Neuronal stem cell (in vitro differentiated cells): ENCODE measurements around the gene RC3H1. TPM values are rescaled to one million over a fixed set of nuclear protein-coding genes. Genes with fewer than 3 reads are reported as not detected.

Experiments used
- DNase-seq: peaks from one replicate; pipeline ENCODE4 v3.0.0-alpha.2; 2013; ENCODE audit warnings: low spot score
- H2AFZ ChIP-seq: one replicate; pipeline ENCODE4 v1.6.1; 2013; ENCODE audit warnings: mild to moderate bottlenecking, low read length, inconsistent platforms
- H2AK5ac ChIP-seq: 2 replicates; pipeline ENCODE4 v1.6.1; 2013; ENCODE audit warnings: low read depth, mild to moderate bottlenecking, inconsistent platforms, low read length, moderate library complexity, mixed read lengths
- H2BK120ac ChIP-seq: 2 replicates; pipeline ENCODE4 v1.6.1; 2013; ENCODE audit warnings: low read depth, mild to moderate bottlenecking, inconsistent platforms, low read length, moderate library complexity, mixed read lengths
- H2BK12ac ChIP-seq: one replicate; pipeline ENCODE4 v1.6.1; 2013; ENCODE audit warnings: low read length, inconsistent platforms
- H2BK15ac ChIP-seq: 2 replicates; pipeline ENCODE4 v1.6.1; 2013; ENCODE audit warnings: mild to moderate bottlenecking, low read length, inconsistent platforms, mixed read lengths
- H2BK5ac ChIP-seq: one replicate; pipeline ENCODE4 v1.6.1; 2013; ENCODE audit warnings: inconsistent platforms, mild to moderate bottlenecking, low read length, moderate library complexity
- H3K14ac ChIP-seq: one replicate; pipeline ENCODE4 v1.6.1; 2013; ENCODE audit warnings: low read length, inconsistent platforms
- H3K18ac ChIP-seq: 2 replicates; pipeline ENCODE4 v1.6.1; 2013; ENCODE audit warnings: low read length, inconsistent platforms
- H3K23ac ChIP-seq: 2 replicates; pipeline ENCODE4 v1.6.1; 2013; ENCODE audit warnings: low read depth, mild to moderate bottlenecking, mixed read lengths, low read length, inconsistent platforms; ENCODE audit not compliant: poor library complexity
- H3K27ac ChIP-seq: replicated peaks from 3 replicates; pipeline ENCODE4 v1.5.1; 2013; ENCODE audit warnings: low read length, inconsistent platforms
- H3K27me3 ChIP-seq, 3 experiments: 2 replicates each; pipeline ENCODE4 v1.6.1; 2013; ENCODE audit warnings: low read length in 3 of 3, mild to moderate bottlenecking in 2 of 3, inconsistent platforms in 1 of 3, low read depth in 1 of 3, mixed read lengths in 1 of 3, moderate library complexity in 1 of 3; ENCODE audit not compliant: control insufficient read depth in 3 of 3, insufficient read depth in 3 of 3
- H3K36me3 ChIP-seq, 2 donors: replicated peaks in 1 of 2; 2 replicates each; pipeline ENCODE4 v1.6.1; 2013; ENCODE audit warnings: low read length in 2 of 2; ENCODE audit not compliant: control insufficient read depth in 2 of 2, insufficient read depth in 2 of 2
- H3K4ac ChIP-seq: 2 replicates; pipeline ENCODE4 v1.6.1; 2013; ENCODE audit warnings: inconsistent platforms, mild to moderate bottlenecking, low read length, moderate library complexity
- H3K4me1 ChIP-seq, 2 donors: 1 replicate in 1 of 2; 2 replicates in 1 of 2; pipeline ENCODE4 v1.6.1; 2013; ENCODE audit warnings: low read length in 2 of 2, low read depth in 1 of 2; ENCODE audit not compliant: control insufficient read depth in 2 of 2, insufficient read depth in 1 of 2
- H3K4me2 ChIP-seq: one replicate; pipeline ENCODE4 v1.6.1; 2013; ENCODE audit warnings: mild to moderate bottlenecking, low read length, inconsistent platforms; ENCODE audit not compliant: insufficient read depth, poor library complexity, severe bottlenecking
- H3K4me3 ChIP-seq, 2 donors: 2 replicates each; pipeline ENCODE4 v1.5.1; 2013; ENCODE audit warnings: low read length in 2 of 2, mild to moderate bottlenecking in 2 of 2, inconsistent platforms in 1 of 2, moderate library complexity in 1 of 2
- H3K79me1 ChIP-seq: one replicate; pipeline ENCODE4 v1.6.1; 2013; ENCODE audit warnings: low read depth, mild to moderate bottlenecking, inconsistent platforms, low read length, moderate library complexity
- H3K9ac ChIP-seq: one replicate; pipeline ENCODE4 v1.6.1; 2013; ENCODE audit warnings: mild to moderate bottlenecking, low read depth, low read length, inconsistent platforms; ENCODE audit not compliant: poor library complexity
- H3K9me3 ChIP-seq, 2 donors: replicated peaks in 1 of 2; 2 replicates each; pipeline versions ENCODE3 to v1.6.1; 2013; ENCODE audit warnings: low read length in 2 of 2, mild to moderate bottlenecking in 2 of 2, inconsistent platforms in 1 of 2, low read depth in 1 of 2, mixed read lengths in 1 of 2, moderate library complexity in 1 of 2; ENCODE audit not compliant: control insufficient read depth in 2 of 2, insufficient read depth in 1 of 2
- H4K8ac ChIP-seq: one replicate; pipeline ENCODE4 v1.6.1; 2013; ENCODE audit warnings: low read depth, mild to moderate bottlenecking, inconsistent platforms, low read length, moderate library complexity
- H4K91ac ChIP-seq: one replicate; pipeline ENCODE4 v1.6.1; 2013; ENCODE audit warnings: low read length, low read depth, mild to moderate bottlenecking, inconsistent platforms; ENCODE audit not compliant: poor library complexity
- WGBS, 2 donors: extraction: QIAGEN DNeasy Blood & Tissue Kit; methylation state at CpG; one replicate each; pipeline ENCODE4 v1.1.7; 2013; ENCODE audit warnings: missing lambda C conversion rate in 2 of 2, mixed read lengths in 1 of 2; ENCODE audit not compliant: insufficient read length in 2 of 2, insufficient replicate concordance in 1 of 2; ENCODE audit errors: extremely low coverage in 2 of 2; 5-methylcytosine and 5-hydroxymethylcytosine counted together
- polyA plus RNA-seq, 2 experiments: library from polyadenylated mRNA; stranded (reverse); fragments of 200-250 nt; gene quantifications; one replicate each; pipeline ENCODE4 v1.2.3, GENCODE V29; 2013

RC3H1 gene, protein sequence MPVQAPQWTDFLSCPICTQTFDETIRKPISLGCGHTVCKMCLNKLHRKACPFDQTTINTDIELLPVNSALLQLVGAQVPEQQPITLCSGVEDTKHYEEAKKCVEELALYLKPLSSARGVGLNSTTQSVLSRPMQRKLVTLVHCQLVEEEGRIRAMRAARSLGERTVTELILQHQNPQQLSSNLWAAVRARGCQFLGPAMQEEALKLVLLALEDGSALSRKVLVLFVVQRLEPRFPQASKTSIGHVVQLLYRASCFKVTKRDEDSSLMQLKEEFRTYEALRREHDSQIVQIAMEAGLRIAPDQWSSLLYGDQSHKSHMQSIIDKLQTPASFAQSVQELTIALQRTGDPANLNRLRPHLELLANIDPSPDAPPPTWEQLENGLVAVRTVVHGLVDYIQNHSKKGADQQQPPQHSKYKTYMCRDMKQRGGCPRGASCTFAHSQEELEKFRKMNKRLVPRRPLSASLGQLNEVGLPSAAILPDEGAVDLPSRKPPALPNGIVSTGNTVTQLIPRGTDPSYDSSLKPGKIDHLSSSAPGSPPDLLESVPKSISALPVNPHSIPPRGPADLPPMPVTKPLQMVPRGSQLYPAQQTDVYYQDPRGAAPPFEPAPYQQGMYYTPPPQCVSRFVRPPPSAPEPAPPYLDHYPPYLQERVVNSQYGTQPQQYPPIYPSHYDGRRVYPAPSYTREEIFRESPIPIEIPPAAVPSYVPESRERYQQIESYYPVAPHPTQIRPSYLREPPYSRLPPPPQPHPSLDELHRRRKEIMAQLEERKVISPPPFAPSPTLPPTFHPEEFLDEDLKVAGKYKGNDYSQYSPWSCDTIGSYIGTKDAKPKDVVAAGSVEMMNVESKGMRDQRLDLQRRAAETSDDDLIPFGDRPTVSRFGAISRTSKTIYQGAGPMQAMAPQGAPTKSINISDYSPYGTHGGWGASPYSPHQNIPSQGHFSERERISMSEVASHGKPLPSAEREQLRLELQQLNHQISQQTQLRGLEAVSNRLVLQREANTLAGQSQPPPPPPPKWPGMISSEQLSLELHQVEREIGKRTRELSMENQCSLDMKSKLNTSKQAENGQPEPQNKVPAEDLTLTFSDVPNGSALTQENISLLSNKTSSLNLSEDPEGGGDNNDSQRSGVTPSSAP
- 13.5 TPM for polyA plus RNA-seq (2013, experiment 1 of 2)
- 14.0 TPM for polyA plus RNA-seq (2013, experiment 2 of 2)

DNA sequence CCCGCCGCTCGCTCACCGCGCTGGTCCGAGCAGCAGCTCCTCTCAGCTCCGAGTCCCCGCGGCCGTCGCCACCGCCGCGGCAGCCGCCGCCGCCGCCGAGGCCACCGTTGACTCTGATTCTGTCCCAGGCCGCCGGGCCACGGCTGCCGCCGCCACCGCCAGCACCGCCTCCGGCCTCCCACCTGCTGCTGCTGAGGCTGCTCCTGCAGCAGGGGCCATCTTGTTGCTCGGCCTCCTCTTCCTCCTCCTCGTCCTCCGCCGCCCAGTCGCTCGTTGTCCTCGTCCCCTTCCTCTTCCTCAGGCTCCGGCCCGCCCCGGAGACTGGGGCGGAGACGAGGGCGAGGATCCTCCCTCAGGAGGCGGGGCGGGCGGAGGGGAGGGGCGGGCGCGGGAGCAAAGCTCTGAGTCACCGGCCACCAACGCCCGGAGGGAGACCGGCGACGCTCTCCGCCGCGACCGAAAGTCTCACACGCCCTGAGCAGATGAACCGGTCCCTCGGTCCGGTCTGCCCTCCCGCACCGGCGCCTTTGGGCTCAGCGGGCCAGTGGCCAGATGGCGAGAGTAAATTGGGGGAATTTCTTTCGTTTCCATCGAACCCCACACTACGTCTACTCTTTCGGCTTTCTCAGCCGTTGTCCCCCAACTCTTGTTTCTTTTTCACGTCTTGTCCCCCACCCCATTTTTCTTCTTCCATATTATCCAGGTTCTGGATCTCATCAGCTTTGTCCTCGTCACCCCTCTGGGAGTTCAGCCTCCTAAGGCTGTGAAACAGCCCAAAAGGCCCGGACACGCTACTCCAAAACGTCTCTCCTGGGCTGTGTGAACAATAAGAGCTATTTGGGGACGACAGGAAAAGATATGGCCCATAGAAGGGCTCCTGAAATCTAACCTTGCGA lies at the start of gene RC3H1:
TSS of gene RC3H1 (minus strand) at position 278 of the 896 bp plus-strand sequence. CDS start 29,372 bp downstream, outside the sequence.
- Histone ChIP-seq H4K91ac (no peak within 1 kb of the TSS), H2BK12ac (peak within 1 kb of the TSS; percentile 90), H3K4ac (peak within 1 kb of the TSS; percentile 76), H3K9me3 (no peaks in the 10 kb centered on the region), H3K79me1 (peaks cover 4% of the 10 kb centered on the region), H2AK5ac (peak within 1 kb of the TSS; percentile 89), H2BK15ac (peak within 1 kb of the TSS; percentile 89), H2AFZ (peak within 1 kb of the TSS; percentile 95), H3K4me1 (peaks cover 2 to 19% of the 10 kb centered on the region in 2 donors), H2BK120ac (no peak within 1 kb of the TSS), H3K27ac (peak within 1 kb of the TSS; percentile 86), H3K9ac (peak within 1 kb of the TSS; percentile 100), H2BK5ac (peak within 1 kb of the TSS; percentile 83), H4K8ac (peak within 1 kb of the TSS; percentile 82), H3K23ac (peak within 1 kb of the TSS; percentile 99), H3K18ac (peak within 1 kb of the TSS; percentile 100), H3K27me3 (no peaks in the 10 kb centered on the region), H3K4me2 (peak within 1 kb of the TSS; percentile 66), H3K4me3 (peak within 1 kb of the TSS; percentile 99), H3K14ac (peak within 1 kb of the TSS; percentile 99), H3K36me3 (peaks cover 0 to 25% of the 10 kb centered on the region in 2 donors)
- DNase-seq: peak; percentile 89
- no CpG with 5 or more reads among the region's 78 CpGs for WGBS, 2 donors

DNA sequence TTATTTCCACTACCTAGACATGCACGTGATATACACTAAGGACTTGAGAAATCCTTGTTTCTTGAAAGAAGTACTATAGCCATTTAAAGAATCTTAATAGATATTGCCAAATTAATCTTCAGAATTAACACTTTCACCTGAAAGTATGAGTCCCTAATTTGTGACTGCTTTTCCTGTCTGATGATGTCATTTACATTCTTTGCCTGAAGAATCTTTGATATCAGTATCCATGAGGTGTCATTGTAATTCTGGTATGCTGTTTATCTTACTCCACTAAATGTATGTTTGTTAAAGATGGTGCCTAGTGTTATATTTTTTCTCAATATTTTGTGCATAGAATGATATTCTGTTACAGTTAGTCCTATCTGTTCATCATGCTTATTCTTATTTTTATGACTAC lies 48.5 kb upstream of the RC3H1 start:
- WGBS, 2 donors: no CpG with 5 or more reads among the region's 1 CpG
- Histone ChIP-seq H3K4ac (no peak overlapping the region), H3K9me3 (no peaks in the 10 kb centered on the region), H2BK120ac (no peak overlapping the region), H3K4me2 (no peak overlapping the region), H4K91ac (no peak overlapping the region), H2BK12ac (no peak overlapping the region), H3K4me1 (no peaks in the 10 kb centered on the region), H3K14ac (no peak overlapping the region), H3K4me3 (no peak overlapping the region), H2BK5ac (no peak overlapping the region), H2BK15ac (no peak overlapping the region), H3K9ac (no peak overlapping the region), H3K23ac (no peak overlapping the region), H4K8ac (no peak overlapping the region), H3K27me3 (no peaks in the 10 kb centered on the region), H3K18ac (no peak overlapping the region), H2AFZ (no peak overlapping the region), H3K79me1 (no peaks in the 10 kb centered on the region), H3K27ac (no peak overlapping the region), H2AK5ac (no peak overlapping the region), H3K36me3 (no peaks in the 10 kb centered on the region)
- no peak for DNase-seq

DNA sequence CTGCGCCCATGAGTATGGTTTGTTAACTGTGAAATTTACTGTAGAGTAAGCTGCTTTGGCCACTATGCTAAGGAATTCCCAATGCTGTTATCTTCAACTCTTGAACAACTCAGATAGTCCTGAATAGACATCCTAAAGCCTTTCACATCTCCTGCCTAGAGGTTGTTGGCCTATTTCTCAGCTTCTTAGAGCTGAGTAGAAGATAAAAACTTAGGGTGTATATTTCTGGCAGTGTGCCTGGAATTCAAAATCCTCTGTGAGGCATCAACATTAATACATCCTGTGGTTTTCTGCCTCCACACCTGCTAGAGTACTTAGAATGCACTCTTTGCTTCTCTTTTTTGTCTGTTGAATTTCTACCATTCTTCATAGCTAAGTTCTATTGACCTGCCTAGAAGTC lies 45.8 kb upstream of the RC3H1 start:
- H3K9me3 ChIP-seq: no peaks in the 10 kb centered on the region
- no peak overlapping the region for H2BK12ac ChIP-seq
- no peak overlapping the region for H3K14ac ChIP-seq
- no CpG with 5 or more reads among the region's 1 CpG for WGBS, 2 donors
- no peak overlapping the region for H4K8ac ChIP-seq
- no peak overlapping the region for H2BK5ac ChIP-seq
- H3K36me3 ChIP-seq: no peaks in the 10 kb centered on the region
- H2AFZ ChIP-seq: no peak overlapping the region
- no peak overlapping the region for H2BK15ac ChIP-seq
- DNase-seq: no peak
- no peaks in the 10 kb centered on the region for H3K4me1 ChIP-seq
- no peak overlapping the region for H3K4me3 ChIP-seq
- H3K4me2 ChIP-seq: no peak overlapping the region
- no peak overlapping the region for H3K18ac ChIP-seq
- H3K4ac ChIP-seq: no peak overlapping the region
- H3K27me3 ChIP-seq: no peaks in the 10 kb centered on the region
- no peak overlapping the region for H3K27ac ChIP-seq
- H4K91ac ChIP-seq: no peak overlapping the region
- H2BK120ac ChIP-seq: no peak overlapping the region
- H3K79me1 ChIP-seq: no peaks in the 10 kb centered on the region
- no peak overlapping the region for H3K9ac ChIP-seq
- no peak overlapping the region for H3K23ac ChIP-seq
- H2AK5ac ChIP-seq: no peak overlapping the region
